Measurements from ENCODE around the gene ING2.

Gene ING2

DNA sequence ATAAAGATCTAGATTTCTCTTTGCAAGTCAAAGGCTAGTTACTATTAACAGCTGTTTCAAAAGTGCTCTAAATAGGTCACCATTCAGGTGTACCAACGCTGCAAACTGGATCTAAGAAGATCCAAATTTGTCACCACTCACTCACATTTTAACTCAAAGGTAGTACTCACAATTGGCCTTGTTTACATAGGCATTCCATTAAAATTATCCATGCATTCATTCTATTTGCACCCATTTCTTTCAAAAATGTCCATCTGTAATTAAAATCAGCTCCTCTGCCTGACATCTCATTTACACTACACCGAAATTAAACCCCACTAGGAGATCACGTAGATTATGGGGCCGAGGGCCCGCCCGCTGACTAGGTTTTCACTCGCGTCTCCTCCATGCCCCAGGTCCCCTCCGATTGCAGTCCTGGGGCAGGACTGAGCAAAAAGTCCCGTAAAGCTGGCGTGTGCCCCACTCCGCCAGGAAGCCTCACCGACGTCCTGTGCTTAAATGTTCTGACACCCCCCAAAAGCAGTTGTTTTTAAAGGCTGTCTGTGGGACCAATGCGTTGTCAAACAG is 1.3 kb upstream of the ING2 start:
- DNase-seq, result peak; percentile 35

DNA sequence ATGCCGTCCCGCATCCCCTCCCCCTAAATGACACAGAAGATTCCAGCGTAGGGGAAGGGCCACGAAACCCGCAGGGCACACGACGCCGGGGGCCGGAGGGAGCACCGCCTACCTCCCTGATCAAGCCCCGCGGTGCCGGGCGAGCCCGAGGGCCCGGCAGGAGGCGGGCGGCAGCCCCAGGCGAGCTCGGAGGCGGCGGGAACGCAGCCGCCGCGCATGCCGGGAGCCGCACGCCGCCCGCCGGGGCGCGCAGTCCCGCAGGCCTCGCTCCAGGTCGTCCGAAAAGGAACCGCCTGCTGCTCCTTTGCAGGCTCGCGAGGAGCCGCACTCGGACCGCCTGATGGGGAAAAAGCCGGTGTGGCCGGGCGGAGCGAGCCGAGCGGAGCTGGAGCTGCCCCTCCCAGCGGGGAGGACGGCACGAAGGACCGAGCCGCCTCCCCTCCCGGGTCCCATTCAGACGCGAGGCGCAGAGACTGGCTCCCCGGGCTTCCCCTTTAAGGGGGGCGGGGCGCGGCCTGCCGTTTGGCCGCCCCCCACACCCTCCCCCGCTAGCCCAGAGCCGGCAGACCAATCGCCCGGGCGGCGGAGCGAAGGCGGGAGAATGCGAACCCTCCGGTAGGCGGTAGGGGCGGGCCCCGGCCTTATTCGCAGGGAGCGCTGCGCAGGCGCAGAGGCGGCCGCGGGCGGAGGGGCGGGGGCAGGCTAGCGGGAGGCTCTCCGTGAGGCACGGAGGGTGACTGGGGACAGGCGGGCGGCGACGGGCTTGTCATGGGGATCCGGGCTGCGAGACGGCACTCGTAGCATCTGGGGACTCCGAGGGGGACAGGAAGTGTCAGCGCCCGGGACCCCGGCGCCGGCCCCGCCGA is 561 bp upstream of the ING2 start:
- peak; percentile 100 for DNase-seq

DNA sequence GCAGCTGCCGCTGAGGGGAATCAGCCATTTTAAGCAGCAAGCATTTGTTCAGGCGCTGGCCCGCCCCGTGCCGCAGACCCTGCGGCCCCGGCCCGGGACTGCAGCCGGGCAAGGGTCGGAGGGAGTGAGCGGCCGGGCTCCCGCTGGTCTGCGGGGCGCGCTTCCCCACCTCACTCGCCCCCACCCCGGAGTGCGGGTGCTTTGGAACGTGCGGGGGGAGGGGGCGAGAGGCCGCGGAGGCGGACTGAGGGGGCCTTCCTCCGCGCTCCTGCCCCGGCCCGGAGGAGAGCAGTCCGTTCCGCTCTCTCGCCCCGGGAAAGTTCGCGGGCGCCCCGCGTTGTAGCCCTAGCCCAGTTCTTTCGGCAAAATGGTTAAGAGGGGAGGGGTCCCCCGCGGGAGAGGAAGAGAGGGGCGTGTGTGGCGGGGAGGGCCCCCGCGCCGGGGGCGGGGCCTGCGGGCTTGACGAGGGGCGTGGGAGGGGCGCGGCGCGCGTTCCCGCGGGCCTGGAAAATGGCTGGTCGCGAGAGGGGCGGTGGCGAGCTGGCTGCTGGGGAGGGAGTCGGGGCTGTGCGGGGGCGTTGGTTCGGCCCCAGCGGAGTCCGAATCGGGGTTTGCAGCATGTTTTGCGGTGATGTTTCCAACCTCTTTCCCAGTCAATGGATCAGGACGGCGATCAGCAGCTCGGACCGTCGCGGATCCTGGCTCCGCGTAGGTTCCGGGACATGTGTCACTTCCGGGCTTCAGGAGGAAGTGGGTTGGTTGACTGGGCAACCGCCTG is 942 bp downstream of the ING2 start:
- DNase-seq, result peak; percentile 89

DNA sequence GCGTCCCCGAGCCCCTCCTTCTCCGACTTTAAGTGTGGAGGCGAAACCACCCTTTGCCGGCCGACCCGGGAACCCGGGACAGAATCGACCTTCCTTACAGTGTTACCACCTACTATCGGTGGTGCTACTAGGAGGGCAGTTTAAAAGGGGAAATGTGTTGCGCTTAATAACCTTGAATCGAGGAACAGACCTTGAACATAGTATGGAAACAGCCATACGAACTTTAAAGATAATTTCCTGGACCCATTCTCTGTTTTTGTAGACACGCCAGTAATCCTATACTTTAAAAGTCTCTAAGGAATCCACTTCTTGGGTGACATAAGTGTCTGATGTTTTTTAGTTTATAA is 1.5 kb downstream of the ING2 start:
- DNase-seq, result no peak

DNA sequence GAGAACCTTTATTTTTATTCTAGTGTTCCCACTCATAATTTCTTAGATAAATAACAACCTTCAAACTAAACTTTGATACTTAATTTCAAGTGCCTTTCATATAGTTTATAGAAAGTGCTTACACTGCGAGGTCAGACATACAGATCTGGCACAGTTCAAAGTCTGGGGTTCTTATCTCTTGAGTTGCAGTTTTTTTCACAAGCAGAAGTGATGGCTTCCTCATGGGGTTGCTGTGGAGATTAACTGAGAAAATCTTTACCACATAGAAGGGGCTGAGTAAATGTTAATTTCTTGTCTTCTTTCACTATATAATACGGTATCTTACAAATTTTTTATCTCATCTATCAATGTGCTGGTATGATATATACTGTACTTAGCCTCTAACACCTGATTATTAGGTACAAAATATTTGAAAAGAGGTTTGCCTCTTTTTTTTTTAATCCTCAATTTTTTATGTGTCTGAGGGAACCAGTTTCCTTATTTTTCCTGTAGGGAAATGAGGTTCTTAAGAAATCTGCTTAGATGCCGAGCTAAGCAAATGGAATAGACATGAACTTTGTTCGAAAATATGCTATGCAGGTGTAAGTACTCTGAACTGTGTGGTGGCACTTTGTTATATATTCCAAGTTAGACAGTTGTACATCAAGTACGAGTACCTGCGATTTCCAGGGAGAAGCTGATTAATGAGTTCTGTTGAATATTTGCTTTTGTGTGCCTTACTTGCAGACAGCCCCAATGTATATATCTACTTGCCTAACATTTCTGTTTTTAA is 3.3 kb downstream of the ING2 start:
- DNase-seq, result peak; percentile 16

DNA sequence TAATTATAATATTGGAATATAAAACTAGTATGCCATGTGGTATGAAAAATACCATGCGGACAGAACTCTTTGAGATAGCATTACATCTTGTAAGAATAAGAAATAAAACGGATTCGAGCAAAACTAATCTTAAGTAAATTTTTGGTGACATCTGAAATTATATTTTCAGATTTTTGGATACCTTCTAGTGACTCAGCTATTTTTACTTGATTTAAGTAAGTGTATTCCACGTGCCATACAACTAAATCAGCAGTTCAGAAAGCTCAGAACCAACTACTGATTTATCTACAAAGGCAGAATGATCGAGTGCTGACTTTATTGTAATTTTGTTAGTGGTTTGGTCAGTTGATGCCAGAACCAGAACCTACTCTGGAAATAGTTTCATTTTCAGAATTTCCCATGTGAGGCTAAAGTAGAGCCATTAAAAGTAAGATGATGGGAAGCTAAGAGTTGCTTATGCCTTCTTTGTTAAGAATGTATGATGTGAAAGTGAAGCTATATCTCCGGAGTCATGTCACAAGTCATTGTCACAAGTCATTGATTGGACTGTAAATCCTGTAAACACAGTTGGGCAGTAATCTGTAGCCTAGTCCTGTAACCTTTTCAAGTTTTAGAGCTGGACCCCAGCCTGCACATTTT is 4.0 kb downstream of the ING2 start:
- peak; percentile 63 for DNase-seq

DNA sequence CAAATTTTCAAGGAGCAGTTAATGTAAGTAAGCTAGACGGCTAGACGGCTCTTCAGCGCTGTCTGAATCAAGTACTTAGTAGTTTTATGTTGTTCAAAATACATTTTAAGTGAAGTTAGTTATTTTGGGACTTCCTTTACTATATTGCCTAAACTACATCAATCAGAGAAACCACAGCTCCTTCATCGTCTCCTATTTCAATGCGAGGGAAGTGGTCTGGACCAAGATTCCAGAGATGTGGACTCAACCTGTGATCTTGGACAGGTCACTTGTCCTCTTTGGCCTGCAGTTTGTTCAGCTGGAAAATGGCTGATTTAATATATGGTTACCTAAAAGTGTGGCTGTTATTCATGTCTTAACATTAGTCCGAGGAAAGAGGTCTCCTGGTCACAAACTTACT is 10.6 kb downstream of the ING2 start:
- DNase-seq, result no peak

DNA sequence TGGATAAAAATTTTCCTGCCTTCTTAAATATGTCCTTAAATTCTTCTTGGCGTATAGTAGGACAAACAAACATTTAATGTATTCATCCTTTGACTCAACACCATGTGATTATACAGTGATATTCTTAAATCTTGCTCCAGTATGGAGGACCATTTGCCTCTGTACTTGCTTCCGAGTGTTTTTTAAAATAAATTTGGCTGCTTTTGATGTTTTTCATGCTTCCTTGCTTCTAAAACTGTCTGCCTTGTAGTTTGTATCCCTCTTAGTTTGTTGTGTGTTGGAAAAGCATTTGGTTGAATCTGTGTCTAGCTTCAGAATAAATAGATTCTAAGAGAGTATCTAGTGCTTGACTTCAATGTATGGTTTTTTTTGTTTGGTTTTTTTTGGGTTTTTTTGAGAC is 12.3 kb downstream of the ING2 start:
- no peak for DNase-seq

DNA sequence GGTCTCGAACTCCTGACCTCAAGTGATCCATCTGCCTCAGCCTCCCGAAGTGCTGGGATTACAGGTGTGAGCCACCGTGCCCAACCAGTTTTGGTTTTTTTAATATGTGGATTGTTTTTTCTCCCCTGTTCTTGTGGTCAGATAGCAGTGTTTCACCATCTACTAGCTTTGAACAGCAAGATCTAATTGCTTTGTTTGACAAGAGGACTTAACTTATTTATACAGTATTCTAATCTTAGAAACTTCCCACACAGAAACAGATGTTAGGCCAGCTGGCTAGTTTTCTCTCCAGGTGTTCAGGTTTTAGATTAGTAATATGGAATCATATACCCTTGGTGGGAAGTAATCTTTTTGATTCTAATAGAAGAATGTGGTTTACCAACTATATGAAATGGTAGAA is 12.9 kb downstream of the ING2 start:
- DNase-seq, result no peak

DNA sequence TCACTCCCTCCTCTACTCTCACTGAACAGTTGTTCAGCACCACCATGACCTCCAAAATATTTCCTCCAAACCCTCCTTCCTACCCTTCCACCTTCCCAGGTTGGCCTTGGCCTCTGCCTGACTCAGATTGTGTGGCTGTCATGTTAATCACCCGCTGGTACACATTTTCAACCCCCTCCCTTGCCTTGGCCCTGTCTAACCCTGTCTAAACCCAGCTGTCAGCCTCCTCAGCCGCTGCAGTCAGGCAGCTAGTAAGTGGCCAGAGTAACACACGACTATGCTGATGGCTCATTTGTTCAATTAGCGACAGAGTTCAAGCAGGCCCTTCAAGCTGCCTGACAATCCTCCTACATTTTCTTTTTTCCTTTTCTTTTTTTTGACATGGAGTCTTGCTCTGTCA is 18.0 kb downstream of the ING2 start:
- no peak for DNase-seq

DNA sequence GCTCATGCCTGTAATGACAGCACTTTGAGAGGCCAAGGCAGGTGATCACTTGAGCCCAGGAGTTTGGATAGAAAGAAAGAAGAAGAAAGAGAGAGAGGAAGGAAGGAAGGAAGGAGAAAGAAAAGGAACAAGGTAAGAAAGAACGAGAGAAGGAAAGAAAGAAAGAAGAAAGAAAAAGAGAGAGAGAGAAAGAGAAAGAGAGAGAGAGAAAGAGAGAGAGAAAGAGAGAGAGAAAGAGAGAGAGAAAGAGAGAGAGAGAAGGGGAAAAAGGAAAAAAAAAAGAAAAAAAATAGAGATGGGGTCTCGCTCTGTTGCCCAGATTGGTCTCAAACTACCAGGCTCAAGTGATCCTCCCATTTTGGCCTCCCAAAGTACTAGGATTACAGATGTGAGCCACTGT is 22.5 kb downstream of the ING2 start:
- DNase-seq, result no peak

DNA sequence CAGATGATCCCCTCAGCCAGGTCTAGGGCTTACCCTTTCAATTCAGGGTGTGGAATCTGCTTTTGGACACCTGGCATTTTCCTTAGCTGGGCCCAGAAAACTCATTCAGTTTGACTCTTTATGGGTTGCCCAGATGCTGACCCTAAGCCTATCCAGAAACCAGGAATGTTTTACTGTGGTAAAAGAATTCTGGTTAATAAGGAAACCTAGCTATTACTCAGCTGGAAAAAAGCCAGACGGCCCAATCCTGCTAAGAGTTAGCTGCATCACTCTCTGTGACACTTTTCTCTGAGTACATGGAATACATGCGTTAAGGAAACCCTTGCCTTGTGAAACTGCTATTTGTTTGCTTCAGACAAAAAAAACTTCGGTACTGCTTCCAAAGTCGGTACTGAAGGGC is 28.0 kb downstream of the ING2 start:
- DNase-seq, result no peak

DNA sequence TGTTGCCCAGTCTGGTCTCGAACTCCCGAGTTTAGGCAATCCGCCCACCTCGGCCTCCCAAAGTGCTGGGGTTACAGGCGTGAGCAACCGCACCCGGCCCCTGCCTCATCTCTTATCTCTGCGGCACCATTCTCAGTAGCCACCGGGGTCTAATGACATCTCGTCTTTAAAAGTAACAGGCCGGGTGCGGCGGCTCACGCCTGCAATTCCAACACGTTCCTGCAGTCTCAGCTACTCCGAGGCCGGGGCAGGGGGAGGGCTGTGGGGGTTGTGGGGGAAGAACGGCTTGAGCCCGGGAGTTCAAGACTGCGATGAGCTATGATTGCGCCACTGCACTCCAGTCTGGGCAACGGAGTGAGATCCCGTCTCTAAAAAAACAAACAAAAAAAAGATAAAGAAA is 28.8 kb downstream of the ING2 start:
- DNase-seq, result no peak

DNA sequence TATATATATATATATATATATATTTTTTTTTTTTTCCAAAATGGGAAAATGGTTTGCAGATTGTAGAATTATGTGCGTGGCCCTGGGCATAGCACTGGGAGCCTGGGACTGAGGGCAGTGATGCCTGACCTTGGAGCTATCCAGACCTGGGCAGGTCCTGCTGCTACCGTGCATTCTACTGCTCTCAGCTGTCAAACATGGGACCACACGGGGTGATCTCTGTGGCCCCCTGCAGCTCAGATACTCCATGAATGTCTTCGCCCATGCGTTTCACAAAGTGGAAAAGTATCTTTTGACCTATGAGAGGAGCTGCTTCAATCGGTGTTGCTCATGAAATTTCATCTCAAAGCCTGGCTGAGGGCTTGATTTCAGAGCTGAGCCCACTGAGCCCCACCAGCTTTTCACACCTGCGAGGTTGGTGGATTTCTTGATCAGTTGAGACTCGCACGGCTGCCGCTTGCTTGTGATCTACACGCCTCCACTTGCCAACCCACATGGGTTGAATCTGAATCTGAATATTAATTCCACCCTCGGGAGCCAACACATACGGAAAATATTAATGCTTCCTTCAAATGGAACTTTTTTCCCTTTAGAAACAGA is 35.7 kb downstream of the ING2 start:
- no peak for DNase-seq

DNA sequence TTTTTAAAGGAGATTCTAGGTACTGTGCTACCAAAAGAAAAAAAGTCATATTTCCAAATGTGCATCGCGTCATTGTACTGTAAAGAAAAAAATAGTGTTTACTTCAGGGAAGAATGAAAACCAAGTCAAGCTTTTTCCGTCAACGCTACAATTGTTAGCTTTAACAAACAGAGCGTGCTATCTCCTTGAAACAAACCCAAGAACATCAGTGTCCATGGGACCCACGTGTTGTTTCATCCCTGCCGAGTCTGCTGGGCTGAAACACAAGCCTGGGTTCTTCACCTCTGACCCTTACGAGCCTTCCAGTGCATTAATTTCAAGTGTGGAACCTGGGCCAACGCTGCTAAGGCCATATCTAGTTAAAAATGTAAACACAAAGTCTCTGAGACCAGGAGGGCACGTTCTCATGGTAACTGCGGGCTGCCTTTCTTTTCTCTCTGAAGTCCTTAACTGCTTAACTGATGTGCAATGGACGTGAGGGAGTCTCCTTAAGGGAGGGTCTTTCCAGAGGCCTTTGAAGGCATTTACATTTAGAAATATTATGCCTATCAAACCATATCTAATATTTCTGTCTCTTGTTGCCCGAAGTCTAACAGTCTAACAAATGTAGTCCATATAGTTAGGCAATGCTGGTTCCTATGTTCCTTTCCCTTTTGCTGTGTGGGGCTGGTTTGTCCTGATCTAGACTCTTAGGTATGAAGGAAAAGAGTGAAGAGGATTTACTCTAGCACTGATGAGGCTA is 36.3 kb downstream of the ING2 start:
- no peak for DNase-seq

DNA sequence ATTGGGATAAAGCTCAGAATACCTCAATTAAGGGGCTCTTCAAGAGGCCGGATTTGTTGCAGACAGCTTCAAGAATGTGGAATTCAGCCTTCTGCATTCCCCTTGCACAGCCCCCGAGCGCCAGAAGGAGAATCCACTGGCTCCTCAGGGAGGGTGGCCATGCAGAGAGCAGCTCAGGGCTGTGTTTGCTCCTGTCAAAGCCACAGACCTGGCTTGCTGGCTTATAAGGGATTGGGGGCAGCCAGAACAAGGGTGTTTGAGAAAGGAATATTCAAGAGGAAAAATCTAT is 36.8 kb downstream of the ING2 start:
- no peak for DNase-seq

DNA sequence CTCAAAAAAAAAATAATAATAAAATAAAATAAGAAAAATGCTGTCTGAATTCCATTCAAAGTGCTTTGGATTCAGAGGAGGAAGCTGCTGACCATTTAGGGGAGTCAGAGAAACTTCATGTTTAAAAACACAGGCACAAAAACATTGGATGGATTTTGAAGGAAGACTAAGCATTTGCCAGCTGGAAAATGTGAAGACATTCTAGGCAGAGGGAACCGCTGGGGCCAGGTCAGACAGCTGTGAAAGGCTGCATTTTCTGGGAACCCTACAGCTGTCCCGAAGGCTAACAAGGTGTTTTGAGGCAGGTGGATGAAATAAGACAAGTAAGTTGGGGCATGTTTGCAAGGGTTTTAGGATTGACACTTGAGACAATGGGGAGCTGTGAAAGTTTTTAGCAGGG is 38.6 kb downstream of the ING2 start:
- DNase-seq, result no peak

DNA sequence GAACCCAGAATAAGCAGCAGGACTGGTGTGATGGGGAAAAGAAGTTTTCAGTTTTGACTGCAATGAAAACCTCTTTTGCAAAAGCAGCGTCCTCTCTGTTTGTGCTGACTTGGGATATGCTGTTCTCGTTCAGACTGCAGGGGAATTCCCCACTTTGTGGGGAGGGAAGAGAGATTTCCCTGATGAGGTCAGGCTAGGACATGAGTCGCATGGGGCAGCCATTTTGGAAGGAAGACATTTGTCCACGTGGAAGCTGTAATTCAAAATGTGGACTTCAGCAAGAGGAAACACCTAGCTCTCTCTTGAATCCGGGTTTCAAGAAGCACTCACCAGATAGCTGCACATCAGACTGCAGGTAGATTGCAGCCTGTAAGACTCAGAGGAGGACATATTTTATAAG is 39.3 kb downstream of the ING2 start:
- DNase-seq, result peak; percentile 54

DNA sequence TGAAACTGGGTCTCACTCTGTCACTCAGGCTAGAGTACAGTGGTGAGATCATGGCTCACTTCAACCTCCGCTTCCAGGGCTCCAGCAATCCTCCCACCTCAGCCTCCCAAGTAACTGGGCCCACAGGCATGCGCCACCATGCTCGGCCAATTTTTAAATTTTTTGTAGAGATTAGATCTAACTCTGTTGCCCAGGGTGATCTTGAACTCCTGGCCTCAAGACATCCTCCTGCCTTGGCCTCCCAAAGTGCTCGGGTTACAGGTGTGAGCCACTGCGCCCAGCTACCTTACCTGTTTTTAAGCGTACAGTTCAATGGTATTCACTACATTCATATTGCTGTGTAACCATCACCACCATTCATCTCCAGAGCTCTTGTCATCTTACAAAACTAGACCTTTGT is 41.5 kb downstream of the ING2 start:
- no peak for DNase-seq

DNA sequence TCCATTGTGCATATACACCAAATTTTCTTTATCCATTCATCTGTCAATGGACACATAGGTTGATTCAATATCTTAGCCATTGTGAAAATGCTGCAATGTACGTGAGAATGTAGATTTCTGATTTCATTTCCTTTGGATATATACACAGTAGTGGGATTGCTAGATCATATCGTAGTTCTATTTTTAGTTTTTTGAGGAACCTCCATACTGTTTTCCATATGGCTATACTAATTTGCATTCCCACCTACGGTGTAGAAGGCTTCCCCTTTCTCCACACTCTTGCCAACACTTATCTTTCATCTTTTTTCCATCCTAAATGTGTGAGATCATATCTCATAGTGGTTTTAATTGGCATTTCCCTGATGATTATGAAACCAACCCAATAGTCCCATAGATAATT is 43.4 kb downstream of the ING2 start:
- peak; percentile 9 for DNase-seq

DNA sequence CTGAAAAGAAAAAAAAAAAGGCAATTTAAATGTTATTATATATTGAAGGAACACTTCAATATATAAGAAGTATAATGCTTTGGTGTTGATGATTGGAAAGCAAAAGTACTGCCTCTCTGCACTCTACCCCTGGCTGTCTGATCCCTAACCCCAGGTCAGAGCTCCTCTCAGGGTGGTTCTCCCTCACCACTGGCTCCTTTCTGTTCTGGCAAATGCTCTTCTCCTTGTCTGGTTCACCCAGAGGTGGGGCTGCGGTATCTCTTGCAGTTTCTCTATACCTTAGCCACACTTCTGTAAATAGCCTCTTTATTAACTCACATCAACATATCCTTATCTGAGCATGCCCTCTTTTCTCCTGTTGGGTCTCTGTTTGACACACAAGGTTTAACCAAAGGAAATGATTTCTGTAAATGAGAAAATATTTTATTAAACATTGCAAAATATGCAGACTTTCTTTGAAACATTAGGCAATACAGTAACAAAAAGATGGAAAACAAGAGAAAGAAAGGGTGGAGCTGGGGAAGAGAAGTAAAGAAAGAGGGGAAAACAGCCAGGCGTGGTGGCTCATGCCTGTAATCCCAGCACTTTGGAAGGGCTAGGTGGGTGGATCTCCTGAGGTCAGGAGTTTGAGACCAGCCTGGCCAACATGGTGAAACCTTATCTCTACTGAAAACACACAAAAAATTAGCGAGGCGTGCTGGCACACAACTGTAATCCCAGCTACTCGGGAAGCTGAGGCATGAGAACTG is 45.7 kb downstream of the ING2 start:
- DNase-seq, result no peak
